Neutrophil (primary cell): ENCODE results near the gene SERTAD3.

ENCODE experiments used
- H3K27ac ChIP-seq: fragments of 200-600 bp; sonication (generic); 2 replicates; pipeline ENCODE4 v1.5.1; 2016; ENCODE audit warnings: mild to moderate bottlenecking, moderate library complexity
- H3K27me3 ChIP-seq: fragments of 200-600 bp; sonication (generic); 2 replicates; pipeline ENCODE4 v1.6.0; 2016; ENCODE audit warnings: mild to moderate bottlenecking
- H3K36me3 ChIP-seq: fragments of 200-600 bp; sonication (generic); 2 replicates; pipeline ENCODE4 v1.5.1; 2017
- H3K4me1 ChIP-seq, 2 experiments: fragments of 200-600 bp in 1 of 2; sonication (generic) in 1 of 2; 1 replicate in 1 of 2; 2 replicates in 1 of 2; pipeline versions ENCODE4 v1.5.1 to v1.6.1; 2013 to 2016; ENCODE audit warnings: low read depth in 1 of 2, low read length in 1 of 2, mild to moderate bottlenecking in 1 of 2, moderate library complexity in 1 of 2; ENCODE audit not compliant: control insufficient read depth in 1 of 2, insufficient read depth in 1 of 2
- H3K4me3 ChIP-seq, 2 experiments: fragments of 200-600 bp in 1 of 2; sonication (generic) in 1 of 2; 1 replicate in 1 of 2; 2 replicates in 1 of 2; pipeline ENCODE4 v1.5.1; 2013 to 2016; ENCODE audit warnings: low read depth in 1 of 2, low read length in 1 of 2, mild to moderate bottlenecking in 1 of 2, moderate library complexity in 1 of 2
- H3K9me3 ChIP-seq: fragments of 200-600 bp; sonication (generic); 2 replicates; pipeline ENCODE4 v1.5.1; 2016
- TF ChIP-seq, protein P1 (sequence below): fragments of 200-600 bp; sonication (generic); IDR thresholded peaks from 2 replicates; pipeline ENCODE4 v1.5.1; 2016; ENCODE audit warnings: antibody characterized with exemption

The SERTAD3 gene

GRCh38 chr19:40395956-40396355 is 48.2 kb downstream of the SERTAD3 start:
- no peaks in the 10 kb centered on the region for H3K9me3 ChIP-seq
- TF ChIP-seq, protein P1, sequence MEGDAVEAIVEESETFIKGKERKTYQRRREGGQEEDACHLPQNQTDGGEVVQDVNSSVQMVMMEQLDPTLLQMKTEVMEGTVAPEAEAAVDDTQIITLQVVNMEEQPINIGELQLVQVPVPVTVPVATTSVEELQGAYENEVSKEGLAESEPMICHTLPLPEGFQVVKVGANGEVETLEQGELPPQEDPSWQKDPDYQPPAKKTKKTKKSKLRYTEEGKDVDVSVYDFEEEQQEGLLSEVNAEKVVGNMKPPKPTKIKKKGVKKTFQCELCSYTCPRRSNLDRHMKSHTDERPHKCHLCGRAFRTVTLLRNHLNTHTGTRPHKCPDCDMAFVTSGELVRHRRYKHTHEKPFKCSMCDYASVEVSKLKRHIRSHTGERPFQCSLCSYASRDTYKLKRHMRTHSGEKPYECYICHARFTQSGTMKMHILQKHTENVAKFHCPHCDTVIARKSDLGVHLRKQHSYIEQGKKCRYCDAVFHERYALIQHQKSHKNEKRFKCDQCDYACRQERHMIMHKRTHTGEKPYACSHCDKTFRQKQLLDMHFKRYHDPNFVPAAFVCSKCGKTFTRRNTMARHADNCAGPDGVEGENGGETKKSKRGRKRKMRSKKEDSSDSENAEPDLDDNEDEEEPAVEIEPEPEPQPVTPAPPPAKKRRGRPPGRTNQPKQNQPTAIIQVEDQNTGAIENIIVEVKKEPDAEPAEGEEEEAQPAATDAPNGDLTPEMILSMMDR = no peak

DNA sequence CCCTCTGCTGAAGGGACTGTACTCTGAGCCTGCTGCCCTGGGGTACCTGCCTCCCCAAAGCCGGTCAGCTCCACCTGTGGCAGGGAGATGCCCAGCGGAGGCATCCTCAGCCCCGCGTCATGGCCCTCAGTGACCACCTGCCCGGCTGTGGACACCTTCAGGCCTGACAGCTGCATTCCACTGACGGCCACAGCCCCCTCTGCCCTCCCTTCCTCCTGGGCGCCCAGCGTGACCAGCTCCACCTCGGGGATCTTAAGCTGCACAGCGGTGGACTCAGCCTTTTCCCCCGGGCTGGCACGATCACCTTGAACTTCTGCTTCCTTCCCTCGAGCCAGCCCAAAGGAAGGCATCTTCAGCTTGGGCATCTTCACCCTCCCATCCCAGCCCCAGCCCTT is 49.3 kb downstream of the SERTAD3 start:
- H3K4me1 ChIP-seq = peaks cover 7 to 8% of the 10 kb centered on the region in 2 experiments
- no peaks in the 10 kb centered on the region for H3K36me3 ChIP-seq
- H3K9me3 ChIP-seq = no peaks in the 10 kb centered on the region
- H3K4me3 ChIP-seq = no peak overlapping the region
- TF ChIP-seq, protein P1 = no peak
- peaks cover 31% of the 10 kb centered on the region for H3K27me3 ChIP-seq
- no peak overlapping the region for H3K27ac ChIP-seq

More at GRCh38 chr19:40395956-40396355, 48.2 kb downstream of the SERTAD3 start:
- no peak overlapping the region for H3K4me3 ChIP-seq
- H3K27ac ChIP-seq = no peak overlapping the region
- peaks cover 7 to 8% of the 10 kb centered on the region in 2 experiments for H3K4me1 ChIP-seq
- H3K36me3 ChIP-seq = no peaks in the 10 kb centered on the region
- H3K27me3 ChIP-seq = peaks cover 34% of the 10 kb centered on the region

- peaks cover 7 to 8% of the 10 kb centered on the region in 2 experiments for H3K4me1 ChIP-seq
- H3K4me3 ChIP-seq = no peak overlapping the region
- no peaks in the 10 kb centered on the region for H3K36me3 ChIP-seq
- peaks cover 26% of the 10 kb centered on the region for H3K27me3 ChIP-seq
- H3K9me3 ChIP-seq = no peaks in the 10 kb centered on the region
- TF ChIP-seq, protein P1 = no peak
- H3K27ac ChIP-seq = no peak overlapping the region
These were observed 50.0 kb downstream of the SERTAD3 start for GRCh38 chr19:40393894-40394815.

GRCh38 chr19:40392894-40393517 is 51.1 kb downstream of the SERTAD3 start:
- Histone ChIP-seq H3K36me3 (no peaks in the 10 kb centered on the region), H3K27ac (no peak overlapping the region), H3K9me3 (no peaks in the 10 kb centered on the region), H3K4me3 (no peak overlapping the region), H3K4me1 (peaks cover 0 to under 1% of the 10 kb centered on the region in 2 experiments), H3K27me3 (peaks cover 15% of the 10 kb centered on the region)
- TF ChIP-seq, protein P1 = no peak

DNA sequence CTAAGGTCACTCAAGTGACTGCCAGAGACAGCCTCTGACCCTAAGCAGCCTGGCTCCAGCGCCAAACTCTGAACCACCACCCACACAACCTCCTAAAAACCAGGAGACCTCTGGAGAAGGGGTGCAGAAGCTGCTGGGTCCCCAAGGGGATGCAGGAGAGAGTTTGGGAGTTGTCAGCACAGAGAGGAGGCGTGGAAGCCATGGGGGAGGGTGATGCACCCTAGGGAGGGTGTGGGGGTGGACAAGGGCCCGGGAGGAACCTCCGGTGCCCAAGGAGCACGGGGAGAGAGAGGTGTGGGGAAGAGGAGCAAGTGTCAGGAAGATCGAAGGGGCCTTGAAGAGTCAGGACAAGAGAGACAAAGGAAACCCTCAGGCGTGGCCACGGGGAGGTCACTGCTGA is 52.0 kb downstream of the SERTAD3 start:
- Histone ChIP-seq H3K9me3 (no peaks in the 10 kb centered on the region), H3K27ac (no peak overlapping the region), H3K4me1 (no peaks in the 10 kb centered on the region), H3K4me3 (no peak overlapping the region), H3K36me3 (no peaks in the 10 kb centered on the region), H3K27me3 (peaks cover 8% of the 10 kb centered on the region)
- TF ChIP-seq, protein P1 = no peak
